Activated CD4-positive, alpha-beta memory T cell treated with anti-CD3 and anti-CD28 coated beads, Interleukin-2, amount 10 ng/mL, durations not matched to agents 7 days and 5 days (primary cell): ENCODE results near the gene LRP3. TPM values are rescaled to one million over a fixed set of nuclear protein-coding genes. Genes with fewer than 3 reads are reported as not detected.
"Not testable (repeated sequence)": the region's sequence is repeated elsewhere in the genome, so short reads cannot be mapped to it uniquely, and the experiment has no call there.

Source experiments
- CTCF ChIA-PET: fragments of 350-600 bp; sonication (Branson Sonifier 250); formaldehyde crosslinking; loops from one replicate; lab custom pipeline; 2021; ENCODE audit warnings: antibody characterized with exemption, inconsistent platforms; lab: Charles Lee
- POLR2A ChIA-PET: fragments of 350-600 bp; sonication (Branson Sonifier 250); formaldehyde crosslinking; loops from one replicate; lab custom pipeline; 2021; ENCODE audit warnings: antibody characterized with exemption; lab: Charles Lee
- DNase-seq: peaks from one replicate; pipeline ENCODE4 v3.0.0-alpha.2; 2020
- H3K27ac Mint-ChIP-seq: one replicate; pipeline ENCODE4 v1.8.0; 2021; ENCODE audit warnings: mild to moderate bottlenecking, mixed read lengths
- H3K27me3 Mint-ChIP-seq: one replicate; pipeline ENCODE4 v1.8.0; 2021; ENCODE audit warnings: mixed read lengths
- H3K36me3 Mint-ChIP-seq: one replicate; pipeline ENCODE4 v1.8.0; 2021; ENCODE audit warnings: low read depth, mixed read lengths
- H3K4me1 Mint-ChIP-seq: one replicate; pipeline ENCODE4 v1.8.0; 2021; ENCODE audit warnings: mixed read lengths
- H3K4me3 Mint-ChIP-seq: one replicate; pipeline ENCODE4 v1.8.0; 2021; ENCODE audit warnings: mild to moderate bottlenecking, mixed read lengths
- H3K9me3 Mint-ChIP-seq: one replicate; pipeline ENCODE4 v1.8.0; 2021; ENCODE audit warnings: mixed read lengths
- total RNA-seq, 2 experiments: library from RNA; stranded (reverse); gene quantifications; one replicate each; pipeline ENCODE4 v1.2.3, GENCODE V29; 2021

The LRP3 gene
- total RNA-seq, 2 experiments from 2014 or later, result not detected

DNA sequence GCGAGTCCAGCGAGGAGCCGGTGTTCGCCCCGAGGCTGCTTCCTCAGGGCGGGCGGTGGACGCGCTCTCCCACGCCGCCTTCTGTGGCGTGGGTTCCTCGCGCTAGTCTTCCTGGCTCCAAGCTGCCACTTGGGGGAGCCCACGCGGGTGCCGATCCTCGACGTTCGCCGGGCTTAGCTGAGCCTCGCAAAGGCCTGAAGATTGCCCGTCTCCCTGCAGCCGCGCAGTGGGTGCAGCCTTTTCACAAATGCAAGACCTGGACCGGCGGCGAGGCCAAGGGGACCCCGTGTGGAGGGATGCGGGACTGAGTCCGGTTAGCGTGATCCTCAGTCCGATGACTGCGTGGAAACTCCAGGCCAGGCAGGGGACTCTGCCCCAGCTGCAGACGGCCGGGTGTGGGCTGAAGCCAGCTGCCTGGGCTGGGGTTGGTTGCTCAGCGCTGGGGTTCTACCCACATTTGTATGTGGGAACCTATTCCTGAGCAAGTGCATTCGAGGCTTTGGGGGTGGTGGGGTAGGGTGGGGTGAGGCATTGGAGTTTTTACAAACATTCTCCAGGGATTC is 16.6 kb upstream of the LRP3 start:
- POLR2A ChIA-PET, result interaction anchor here (0.8 to 6.3 kb wide), 17 partner anchors 11 to 1250 kb away, joined by 3 to 119 read pairs (median 7); partner anchors contain the start of genes CEBPG, CEP89, DPY19L3 and FAAP24
- Mint-ChIP-seq H3K4me1 (peaks cover 29% of the 10 kb centered on the region), H3K36me3 (peaks cover 8% of the 10 kb centered on the region), H3K9me3 (no peaks in the 10 kb centered on the region), H3K27ac (peak overlapping the region; percentile 29), H3K27me3 (peaks cover 4% of the 10 kb centered on the region), H3K4me3 (peak overlapping the region; percentile 96)
- no peak for DNase-seq
- CTCF ChIA-PET, result interaction anchor here (1.0 to 4.2 kb wide), 19 partner anchors 8 to 501 kb away, joined by 3 to 72 read pairs (median 5); partner anchors contain the start of genes CEP89, FAAP24, GPATCH1 and NUDT19

DNA sequence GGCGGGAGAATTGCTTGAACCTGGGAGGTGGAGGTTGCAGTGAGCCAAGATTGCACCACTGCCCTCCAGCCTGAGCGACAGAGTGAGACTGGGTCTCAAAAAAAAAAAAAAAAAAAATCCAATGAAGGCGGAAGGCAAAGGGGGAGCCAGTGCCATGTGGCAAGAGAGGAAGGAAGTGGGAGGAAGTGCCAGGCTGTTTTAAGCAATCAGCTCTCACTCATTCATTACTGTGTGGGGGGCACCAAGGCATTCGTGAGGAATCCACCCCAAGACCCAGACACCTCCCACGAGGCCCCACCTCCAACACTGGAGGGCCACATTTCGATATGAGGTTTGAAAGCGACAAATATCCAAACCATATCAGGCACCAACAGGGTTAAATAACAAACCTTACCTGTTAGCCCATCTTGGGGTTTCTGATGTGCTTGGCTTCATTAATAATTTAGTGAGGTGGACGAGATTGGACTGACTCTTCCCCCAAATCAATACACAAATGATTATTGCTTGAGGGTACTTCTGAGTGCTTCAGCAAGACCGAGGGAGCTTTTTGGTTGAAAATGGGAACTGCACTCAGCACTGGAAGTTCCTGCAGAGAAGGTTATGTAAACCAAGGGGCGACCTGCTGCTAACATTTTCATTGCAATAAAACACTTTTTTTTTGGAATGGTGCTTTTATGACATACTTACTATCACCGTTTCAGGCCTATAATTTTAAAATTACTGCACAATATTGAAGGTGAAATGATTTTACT is 7.5 kb upstream of the LRP3 start:
- ChIA-PET CTCF (interaction anchor here (0.7 to 5.2 kb wide), 6 partner anchors 10 to 517 kb away, joined by 3 to 44 read pairs (median 10); no protein-coding TSS in a partner anchor), POLR2A (no interaction called here)
- Mint-ChIP-seq H3K27me3 (peaks cover 10% of the 10 kb centered on the region), H3K4me1 (no peaks in the 10 kb centered on the region), H3K9me3 (no peaks in the 10 kb centered on the region), H3K4me3 (no peak overlapping the region), H3K27ac (no peak overlapping the region), H3K36me3 (no peaks in the 10 kb centered on the region)
- no peak for DNase-seq

DNA sequence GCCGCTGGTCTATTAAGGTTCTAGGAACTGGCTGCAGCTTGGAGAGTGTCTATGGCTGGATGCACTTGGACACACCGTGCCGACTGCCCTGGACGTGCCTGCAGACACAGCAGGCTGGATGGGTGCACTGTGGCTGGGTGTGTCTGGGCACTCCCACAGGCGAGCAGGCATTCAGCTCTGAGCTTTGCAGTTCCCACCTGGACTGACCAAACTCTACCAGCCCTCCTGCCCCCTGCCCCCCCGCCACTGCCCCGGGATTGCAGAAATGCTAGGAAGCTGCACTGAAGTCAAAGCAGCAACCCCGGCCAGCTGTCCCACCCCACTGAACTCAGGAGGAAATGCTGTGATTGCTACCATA is 7.0 kb upstream of the LRP3 start:
- POLR2A ChIA-PET, result no interaction called here

DNA sequence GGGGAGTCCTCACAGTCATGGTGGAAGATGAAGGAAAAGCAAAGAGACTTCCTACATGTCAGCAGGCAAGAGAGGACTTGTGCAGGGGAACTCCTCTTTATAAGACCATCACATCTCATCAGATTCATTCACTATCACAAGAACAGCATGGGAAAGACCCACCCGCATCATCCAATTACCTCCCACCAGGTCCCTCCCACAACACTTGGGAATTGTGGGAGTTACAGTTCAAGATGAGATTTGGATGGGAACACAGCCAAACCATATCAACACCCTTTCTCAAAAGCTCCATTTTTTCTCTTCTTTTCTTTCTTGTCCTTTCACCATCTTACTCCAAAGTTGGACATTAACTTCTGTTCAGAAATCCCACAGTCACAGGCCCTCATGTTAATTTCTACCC is 4.7 kb upstream of the LRP3 start:
- no peak overlapping the region for H3K4me3 Mint-ChIP-seq
- no peak overlapping the region for H3K27ac Mint-ChIP-seq
- no peaks in the 10 kb centered on the region for H3K9me3 Mint-ChIP-seq
- H3K36me3 Mint-ChIP-seq, result no peaks in the 10 kb centered on the region
- CTCF ChIA-PET, result no interaction called here
- POLR2A ChIA-PET, result interaction anchor here (1.1 kb wide), 1 partner anchor 13 kb away, joined by 3 read pairs; no protein-coding TSS in a partner anchor
- H3K4me1 Mint-ChIP-seq, result no peaks in the 10 kb centered on the region
- DNase-seq, result no peak
- peaks cover 31% of the 10 kb centered on the region for H3K27me3 Mint-ChIP-seq

More for the DNA sequence above, 7.0 kb upstream of the LRP3 start:
- peaks cover 16% of the 10 kb centered on the region for H3K27me3 Mint-ChIP-seq
- no peak for DNase-seq
- no peaks in the 10 kb centered on the region for H3K36me3 Mint-ChIP-seq
- H3K4me1 Mint-ChIP-seq, result no peaks in the 10 kb centered on the region
- no peak overlapping the region for H3K4me3 Mint-ChIP-seq
- no peaks in the 10 kb centered on the region for H3K9me3 Mint-ChIP-seq
- CTCF ChIA-PET, result interaction anchor here (3.6 to 5.2 kb wide), 2 partner anchors 10 to 42 kb away, joined by 15 to 44 read pairs; no protein-coding TSS in a partner anchor
- no peak overlapping the region for H3K27ac Mint-ChIP-seq

DNA sequence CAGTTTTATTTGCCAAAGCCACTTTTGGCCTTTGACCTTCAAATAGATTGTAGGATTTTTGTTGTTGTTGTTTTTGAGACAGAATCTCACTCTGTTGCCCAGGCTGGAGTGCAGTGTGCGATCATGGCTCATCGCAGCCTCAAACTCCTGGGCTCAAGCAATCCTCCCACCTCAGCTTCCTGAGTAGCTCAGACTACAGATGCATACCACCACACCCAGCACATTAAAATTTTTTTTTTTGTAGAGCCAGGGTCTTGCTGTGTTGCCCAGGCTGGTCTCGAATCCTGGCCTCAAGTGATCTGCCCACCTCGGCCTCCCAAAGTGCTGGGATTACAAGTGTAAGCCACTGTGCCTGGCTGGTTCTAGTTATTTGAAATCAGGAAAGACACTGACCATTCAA is 3.0 kb upstream of the LRP3 start:
- CTCF ChIA-PET, result interaction anchor here (1.0 to 1.3 kb wide), 2 partner anchors 13 to 225 kb away, joined by 3 read pairs; no protein-coding TSS in a partner anchor
- H3K4me3 Mint-ChIP-seq, H3K36me3 Mint-ChIP-seq, H3K9me3 Mint-ChIP-seq, POLR2A ChIA-PET, DNase-seq, H3K27ac Mint-ChIP-seq, H3K4me1 Mint-ChIP-seq: not testable (repeated sequence)
- peaks cover 38% of the 10 kb centered on the region for H3K27me3 Mint-ChIP-seq

DNA sequence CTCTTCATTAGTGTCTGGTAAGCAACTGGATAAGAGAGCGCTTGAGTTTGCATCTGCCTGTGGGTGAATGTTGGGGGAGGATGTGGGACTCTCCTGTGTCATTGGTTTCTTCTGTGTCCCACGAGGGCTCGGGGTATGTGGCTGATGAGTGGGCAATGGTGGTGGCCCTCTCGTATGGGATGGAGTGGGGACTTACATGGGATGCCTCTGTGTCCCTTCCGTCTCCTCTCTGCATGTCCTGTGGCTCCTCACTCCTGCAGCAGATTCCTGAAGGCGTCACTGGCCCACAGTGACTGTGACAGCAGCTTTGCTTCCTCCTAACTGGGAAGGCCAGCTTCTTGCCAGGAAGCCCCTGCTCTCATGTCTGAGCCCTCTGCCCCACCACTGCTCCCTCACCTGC is 2.6 kb upstream of the LRP3 start:
- H3K4me1 Mint-ChIP-seq, result no peaks in the 10 kb centered on the region
- peaks cover 38% of the 10 kb centered on the region for H3K27me3 Mint-ChIP-seq
- H3K36me3 Mint-ChIP-seq, result no peaks in the 10 kb centered on the region
- no peak overlapping the region for H3K4me3 Mint-ChIP-seq
- no peak for DNase-seq
- ChIA-PET CTCF (interaction anchor here (1.0 to 1.3 kb wide), 2 partner anchors 14 to 224 kb away, joined by 3 read pairs; no protein-coding TSS in a partner anchor), POLR2A (no interaction called here)
- no peak overlapping the region for H3K27ac Mint-ChIP-seq
- no peaks in the 10 kb centered on the region for H3K9me3 Mint-ChIP-seq

DNA sequence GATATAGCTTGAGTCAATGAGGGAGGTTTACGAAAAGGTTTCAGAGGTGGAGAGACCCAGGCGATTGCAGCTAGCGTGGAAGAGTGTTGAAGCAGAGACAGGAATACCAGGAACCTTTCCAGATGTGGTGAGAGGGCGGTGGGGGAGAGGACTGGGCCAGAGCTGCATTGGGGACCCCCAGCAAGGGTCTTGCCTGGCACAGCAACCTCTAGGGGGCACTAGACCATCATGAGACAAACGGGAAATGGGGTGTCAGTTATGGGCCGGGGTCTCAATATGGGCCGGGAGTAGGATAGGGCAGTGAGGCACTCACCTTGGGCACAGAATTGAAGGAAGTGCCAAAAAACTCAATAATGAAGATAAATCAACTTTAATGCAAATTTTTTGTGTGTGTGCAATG is 2.1 kb upstream of the LRP3 start:
- ChIA-PET CTCF (interaction anchor here (1.0 kb wide), 1 partner anchor 224 kb away, joined by 3 read pairs; no protein-coding TSS in a partner anchor), POLR2A (no interaction called here)
- no peak overlapping the region for H3K27ac Mint-ChIP-seq
- no peaks in the 10 kb centered on the region for H3K4me1 Mint-ChIP-seq
- no peaks in the 10 kb centered on the region for H3K36me3 Mint-ChIP-seq
- no peak overlapping the region for H3K4me3 Mint-ChIP-seq
- H3K27me3 Mint-ChIP-seq, result peaks cover 42% of the 10 kb centered on the region
- no peak for DNase-seq
- H3K9me3 Mint-ChIP-seq, result no peaks in the 10 kb centered on the region

DNA sequence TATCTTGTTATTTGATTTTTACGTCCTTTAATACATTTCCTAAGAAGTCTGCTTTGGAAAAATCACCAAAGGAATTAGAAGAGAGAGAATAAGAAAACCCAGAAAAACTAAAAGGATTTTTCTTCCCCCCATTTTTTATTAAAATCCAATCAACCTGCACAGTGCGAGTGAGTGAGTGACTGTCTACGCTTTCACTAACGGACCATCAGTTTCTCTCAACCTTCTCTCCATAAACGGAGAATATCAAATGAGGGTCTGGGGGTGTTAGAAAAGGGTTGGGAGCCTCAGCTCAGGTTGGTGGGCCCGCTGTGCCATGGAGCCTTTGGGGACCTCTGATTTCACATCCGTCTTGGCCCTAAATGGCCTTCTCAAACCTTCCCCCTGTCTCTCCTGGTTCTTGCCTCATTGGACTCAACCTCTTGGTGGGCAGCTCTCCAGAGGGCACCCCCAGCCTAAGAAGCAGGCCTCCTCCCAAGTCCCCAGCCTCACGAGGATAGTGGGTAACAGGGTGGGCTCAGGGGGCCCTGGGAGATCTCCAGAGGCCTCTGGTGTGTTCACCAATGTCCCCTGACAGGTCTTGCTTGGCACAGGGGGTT is 763 bp upstream of the LRP3 start:
- no peak for DNase-seq
- H3K27me3 Mint-ChIP-seq, result peaks cover 42% of the 10 kb centered on the region
- H3K27ac Mint-ChIP-seq, result no peak overlapping the region
- H3K9me3 Mint-ChIP-seq, result no peaks in the 10 kb centered on the region
- ChIA-PET CTCF (no interaction called here), POLR2A (no interaction called here)
- H3K4me3 Mint-ChIP-seq, result no peak overlapping the region
- no peaks in the 10 kb centered on the region for H3K36me3 Mint-ChIP-seq
- no peaks in the 10 kb centered on the region for H3K4me1 Mint-ChIP-seq

DNA sequence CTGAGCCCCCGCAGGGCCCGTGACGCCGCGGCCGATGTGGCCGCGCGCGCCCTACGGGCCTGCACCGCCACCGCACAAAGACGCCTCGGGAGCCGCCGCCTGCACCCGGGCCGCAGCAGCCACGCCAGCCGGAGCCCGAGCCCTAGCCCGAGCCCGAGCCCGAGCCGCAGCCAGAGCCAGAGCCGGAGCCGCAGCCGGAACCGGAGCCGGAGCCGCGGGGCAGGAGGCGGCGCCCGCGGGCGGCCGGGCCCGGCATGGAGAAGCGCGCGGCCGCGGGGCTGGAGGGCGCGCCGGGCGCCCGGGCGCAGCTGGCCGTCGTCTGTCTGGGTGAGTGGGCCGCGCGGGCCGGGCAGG is 379 bp downstream of the LRP3 start:
- CTCF ChIA-PET, result no interaction called here
- Mint-ChIP-seq H3K27ac (no peak overlapping the region), H3K27me3 (peaks cover 42% of the 10 kb centered on the region), H3K9me3 (no peaks in the 10 kb centered on the region), H3K4me3 (no peak overlapping the region), H3K36me3 (no peaks in the 10 kb centered on the region), H3K4me1 (no peaks in the 10 kb centered on the region)
- no peak for DNase-seq
- POLR2A ChIA-PET, result no interaction called here

DNA sequence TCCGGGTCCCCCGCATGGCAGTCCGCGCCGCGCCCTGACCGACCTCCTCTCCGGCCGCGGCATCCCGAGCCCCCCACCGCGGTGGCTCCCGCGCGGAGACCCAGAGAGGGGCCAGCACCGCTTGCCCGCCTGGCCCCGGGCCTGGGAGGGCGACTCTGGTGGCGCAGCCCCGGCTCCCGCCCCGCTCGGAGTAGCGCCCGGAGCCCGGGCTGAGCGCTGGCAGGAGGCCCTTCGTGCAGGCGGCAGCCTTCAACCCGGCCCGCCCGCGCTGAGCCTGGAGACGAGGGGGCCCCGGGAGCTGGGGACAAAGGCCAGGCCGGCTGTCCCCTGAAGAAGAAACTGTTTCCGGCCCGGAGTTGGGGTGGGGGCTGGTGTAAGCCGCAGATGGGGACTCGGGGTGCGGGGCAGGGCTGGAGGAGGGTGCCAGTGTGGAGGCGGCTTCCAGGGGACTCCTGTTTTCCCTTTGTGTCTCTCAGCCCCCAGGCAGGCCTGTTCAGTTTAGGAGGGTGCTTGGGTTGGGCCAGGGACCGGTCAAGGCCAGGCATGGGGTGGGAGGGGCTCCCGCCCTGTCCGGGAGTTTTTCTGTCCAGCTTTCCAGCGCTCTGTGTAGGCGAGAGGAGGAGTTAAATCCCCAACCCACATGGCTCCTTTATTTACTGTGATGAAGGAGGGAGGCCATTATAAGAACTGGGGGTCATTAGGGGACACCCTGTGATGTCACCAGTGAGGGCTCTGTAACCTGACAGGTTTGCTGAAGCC is 935 bp downstream of the LRP3 start:
- Mint-ChIP-seq H3K4me1 (no peaks in the 10 kb centered on the region), H3K9me3 (no peaks in the 10 kb centered on the region), H3K36me3 (no peaks in the 10 kb centered on the region), H3K4me3 (no peak overlapping the region), H3K27ac (no peak overlapping the region), H3K27me3 (peaks cover 42% of the 10 kb centered on the region)
- DNase-seq, result no peak
- ChIA-PET POLR2A (no interaction called here), CTCF (no interaction called here)

DNA sequence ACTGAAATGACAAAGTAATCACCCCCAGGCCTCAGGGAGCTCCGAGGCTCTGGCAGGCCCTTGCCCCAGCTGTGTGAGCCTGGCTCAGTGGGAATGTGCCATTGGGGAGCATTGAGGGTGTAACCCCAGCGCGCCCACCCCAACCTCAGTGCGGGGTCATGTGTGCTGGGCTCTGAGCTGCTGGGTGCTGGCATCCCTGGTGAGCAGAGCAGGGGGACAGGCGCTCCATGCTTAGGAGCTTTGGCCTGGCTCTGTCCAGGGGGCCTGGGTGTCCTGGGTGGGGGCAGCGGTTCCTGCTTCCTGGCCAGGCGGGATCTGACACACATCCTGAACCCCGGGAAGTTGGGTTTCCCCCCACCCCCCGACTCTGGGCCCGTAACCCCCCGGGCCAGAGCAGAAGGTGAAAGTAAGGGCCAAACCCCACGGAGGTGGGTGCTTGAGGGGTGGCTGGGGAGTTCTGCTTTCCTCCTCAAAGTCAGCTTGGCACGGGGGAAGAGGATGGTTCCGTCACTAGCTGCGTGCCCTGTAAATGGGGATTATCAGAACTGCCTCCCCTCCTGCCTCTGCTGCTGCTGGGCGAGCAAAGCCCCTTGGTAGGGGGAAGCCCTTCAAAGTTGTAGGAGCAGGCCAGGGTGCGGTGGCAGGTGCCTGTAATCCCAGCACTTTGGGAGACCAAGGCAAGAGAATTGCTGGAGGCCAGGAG is 1.7 kb downstream of the LRP3 start:
- Mint-ChIP-seq H3K9me3 (no peaks in the 10 kb centered on the region), H3K4me1 (no peaks in the 10 kb centered on the region), H3K36me3 (no peaks in the 10 kb centered on the region), H3K27me3 (peaks cover 36% of the 10 kb centered on the region), H3K4me3 (no peak overlapping the region), H3K27ac (no peak overlapping the region)
- ChIA-PET POLR2A (no interaction called here), CTCF (interaction anchor here (0.6 kb wide), 1 partner anchor 53 kb away, joined by 3 read pairs; no protein-coding TSS in a partner anchor)
- DNase-seq, result no peak
